ENCODE results near the gene ABCB11. TPM values are rescaled to one million over a fixed set of nuclear protein-coding genes. Genes with fewer than 3 reads are reported as not detected.

Gene ABCB11
- total and polyA plus RNA-seq, 9 of the 15 experiments (the other 6 are each of a cell fraction or from before 2014, with no cell fraction given): 0.04 to 0.51 (median 0.10) TPM; not detected in 1

- peak; percentile 80 for TF ChIP-seq PBX2 (CRISPR knock-in tag; IDR thresholded peaks at IDR 0.05; ENCODE audit: low read depth)
- peak; percentile 98 for TF ChIP-seq PBX2 (tag; conservative IDR thresholded peaks at IDR 0.05; ENCODE audit: low read depth)
- peak; percentile 44; the same call in 1 of the 2 replicates for TF ChIP-seq MAX (CRISPR knock-in tag; IDR thresholded peaks at IDR 0.05)
- no peak for TF ChIP-seq WHSC1 (IDR thresholded peaks at IDR 0.05; ENCODE audit: low read length)
- TF ChIP-seq CBFB (CRISPR knock-in tag; IDR thresholded peaks at IDR 0.05): peak; percentile 91
- TF ChIP-seq RBM15 (IDR thresholded peaks at IDR 0.05; ENCODE audit: insufficient read depth, low read length): no peak
- TF ChIP-seq BACH1 (tag; IDR thresholded peaks at IDR 0.05): no peak
- no peak for TF ChIP-seq GTF2F1 (IDR thresholded peaks at IDR 0.05; ENCODE audit: low read depth, low read length)
- no peak for TF ChIP-seq SRSF9 (IDR thresholded peaks at IDR 0.05; ENCODE audit: borderline replicate concordance, low read depth, low read length)
- TF ChIP-seq ATF6 (CRISPR knock-in tag; IDR thresholded peaks at IDR 0.05): peak; percentile 82; the same call in 1 of the 2 replicates
- peak; percentile 97 for TF ChIP-seq PREB (CRISPR knock-in tag; IDR thresholded peaks at IDR 0.05)
- TF ChIP-seq TOE1 (IDR thresholded peaks at IDR 0.05; ENCODE audit: borderline replicate concordance): peak; percentile 82
- peak; percentile 97; the same call in 1 of the 2 replicates for TF ChIP-seq TOE1 (CRISPR knock-in tag; IDR thresholded peaks at IDR 0.05; ENCODE audit: borderline replicate concordance, low read depth)
- peak; percentile 92 for TF ChIP-seq CREM (IDR thresholded peaks at IDR 0.05; ENCODE audit: low read depth)
- peak; percentile 99 for TF ChIP-seq SMARCC2 (IDR thresholded peaks at IDR 0.05; ENCODE audit: low read depth)
- peak; percentile 79 to 81 for TF ChIP-seq NCOA2 (IDR thresholded peaks at IDR 0.05; ENCODE audit: partially characterized antibody in 2 of 2)
- TF ChIP-seq ZNF644 (tag; IDR thresholded peaks at IDR 0.05; ENCODE audit: low read depth): peak; percentile 93
- no peak for TF ChIP-seq RFX7 (CRISPR knock-in tag; IDR thresholded peaks at IDR 0.05)
- peak; percentile 99 for TF ChIP-seq MECOM (CRISPR knock-in tag; IDR thresholded peaks at IDR 0.05)
- TF ChIP-seq KLF16 (IDR thresholded peaks at IDR 0.05): peak; percentile 95
- TF ChIP-seq SAFB (IDR thresholded peaks at IDR 0.05; ENCODE audit: borderline replicate concordance, low read depth, low read length): no peak
- peak; percentile 24; the same call in 1 of the 2 replicates for TF ChIP-seq TFAP4 (CRISPR knock-in tag; IDR thresholded peaks at IDR 0.05; ENCODE audit: borderline replicate concordance)
These were observed 55.0 kb downstream of the ABCB11 start (continued) for GRCh38 chr2:168976034-168976654.
